Measurements from ENCODE around the gene TALDO1.
A peak's percentile ranks its signal among the peaks of the same experiment; 100 is the strongest.

DNA sequence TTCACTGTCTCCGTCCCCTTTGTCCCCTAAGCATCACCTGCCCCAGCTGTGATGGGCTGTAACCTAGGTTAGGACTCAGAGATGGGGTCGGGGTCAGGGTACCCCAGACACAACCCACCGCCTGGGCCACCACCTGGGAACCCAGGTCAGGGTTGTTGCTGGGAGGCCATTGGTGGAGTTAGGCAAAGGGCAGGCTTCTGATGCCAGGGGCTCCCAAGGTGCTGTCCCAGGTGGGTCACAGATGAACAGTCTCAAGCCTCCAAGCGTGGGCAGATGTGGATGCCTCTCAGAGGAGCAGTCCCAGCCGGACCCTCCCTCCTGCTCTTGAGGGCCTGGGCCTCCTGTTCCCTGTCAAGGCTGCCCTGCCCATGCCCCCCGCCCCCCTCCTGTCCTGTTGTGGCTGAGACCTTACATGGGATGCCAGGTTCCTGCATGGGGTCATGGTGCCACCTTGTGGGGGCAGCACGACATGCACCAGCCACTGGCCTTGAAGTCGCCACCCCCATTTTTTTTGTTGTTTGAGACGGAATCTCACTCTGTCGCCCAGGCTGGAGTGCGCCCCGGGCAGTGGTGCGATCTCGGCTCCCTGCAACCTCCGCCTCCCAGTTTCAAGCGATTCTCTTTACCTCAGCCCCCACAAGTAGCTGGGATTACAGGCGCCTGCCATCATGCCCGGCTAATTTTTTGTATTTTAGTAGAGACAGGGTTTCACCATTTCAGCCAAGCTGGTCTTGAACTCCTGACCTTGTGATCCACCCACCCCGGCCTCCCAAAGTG is 17.9 kb downstream of the TALDO1 start:
- no peak for TF ChIP-seq EP300 (conservative IDR thresholded peaks at IDR 0.05; ENCODE audit: poor library complexity, severe bottlenecking)
- TF ChIP-seq RAD21 (conservative IDR thresholded peaks at IDR 0.05) = peak; percentile 63
- peak; percentile 64 for TF ChIP-seq CTCF (IDR thresholded peaks at IDR 0.05; ENCODE audit: poor library complexity, severe bottlenecking)
- TF ChIP-seq REST (IDR thresholded peaks at IDR 0.05; ENCODE audit: borderline replicate concordance) = no peak
- no peak for TF ChIP-seq POLR2AphosphoS5 (IDR thresholded peaks at IDR 0.05)
- TF ChIP-seq TAF1 (IDR thresholded peaks at IDR 0.05; ENCODE audit: low read depth) = no peak
- TF ChIP-seq SMC3 (conservative IDR thresholded peaks at IDR 0.05; ENCODE audit: poor library complexity) = peak; percentile 49
- no peak for TF ChIP-seq EZH2 (IDR thresholded peaks at IDR 0.05; ENCODE audit: borderline replicate concordance, insufficient read depth, low read length, poor library complexity, severe bottlenecking)

Data from neural cell (in vitro differentiated cells).